Osteoblast (primary cell): Measurements from ENCODE around the gene FASN. TPM values are rescaled to one million over a fixed set of nuclear protein-coding genes. Genes with fewer than 3 reads are reported as not detected.

Source experiments
- DNase-seq: peaks from one replicate; pipeline ENCODE4 v3.0.0; 2011; ENCODE audit warnings: low spot score, mixed read lengths; ENCODE audit not compliant: insufficient read length; ENCODE audit errors: missing footprints
- H2AFZ ChIP-seq: 2 replicates; pipeline ENCODE4 v1.6.0; 2011; ENCODE audit warnings: mild to moderate bottlenecking, low read length
- H3K27ac ChIP-seq: 2 replicates; pipeline ENCODE4 v1.5.1; 2011; ENCODE audit warnings: mild to moderate bottlenecking, low read depth, low read length, moderate library complexity
- H3K27me3 ChIP-seq: 2 replicates; pipeline ENCODE4 v1.6.0; 2012; ENCODE audit warnings: mild to moderate bottlenecking, control low read depth, inconsistent platforms, low read length, moderate library complexity; ENCODE audit not compliant: insufficient read depth
- H3K36me3 ChIP-seq: 2 replicates; pipeline ENCODE4 v1.5.1; 2011; ENCODE audit warnings: mild to moderate bottlenecking, low read length, control low read depth, moderate library complexity; ENCODE audit not compliant: insufficient read depth
- H3K4me1 ChIP-seq: 2 replicates; pipeline ENCODE4 v1.5.1; 2011; ENCODE audit warnings: mild to moderate bottlenecking, low read length, control low read depth, moderate library complexity; ENCODE audit not compliant: insufficient read depth
- H3K4me2 ChIP-seq: 2 replicates; pipeline ENCODE4 v1.6.0; 2011; ENCODE audit warnings: mild to moderate bottlenecking, low read length; ENCODE audit not compliant: insufficient read depth
- H3K4me3 ChIP-seq: fragments of 200-600 bp; sonication (generic); 3 replicates; pipeline ENCODE4 v1.5.1; 2012; ENCODE audit warnings: mild to moderate bottlenecking, low read length, inconsistent platforms; ENCODE audit not compliant: insufficient read depth
- H3K79me2 ChIP-seq: 2 replicates; pipeline ENCODE4 v1.6.0; 2012; ENCODE audit warnings: mild to moderate bottlenecking, low read length, control low read depth, inconsistent platforms; ENCODE audit not compliant: insufficient read depth
- H3K9me3 ChIP-seq: 2 replicates; pipeline ENCODE4 v1.5.1; 2011; ENCODE audit warnings: low read depth, low read length, control low read depth
- H4K20me1 ChIP-seq: 2 replicates; pipeline ENCODE4 v1.6.0; 2012; ENCODE audit warnings: mild to moderate bottlenecking, low read length, control low read depth; ENCODE audit not compliant: insufficient read depth
- total RNA-seq: library from RNA; depleted of rRNA; stranded (reverse); fragments of >200 nt; gene quantifications from 2 replicates; pipeline ENCODE4 v1.2.3, GENCODE V29; 2012
- TF ChIP-seq, protein P1 (sequence below): IDR thresholded peaks from 2 replicates; pipeline ENCODE4 v1.5.1; 2011; ENCODE audit warnings: mild to moderate bottlenecking, low read depth, low read length, moderate library complexity; ENCODE audit errors: extremely low read depth

FASN gene
- total RNA-seq, 1 donor, result 142 TPM

DNA sequence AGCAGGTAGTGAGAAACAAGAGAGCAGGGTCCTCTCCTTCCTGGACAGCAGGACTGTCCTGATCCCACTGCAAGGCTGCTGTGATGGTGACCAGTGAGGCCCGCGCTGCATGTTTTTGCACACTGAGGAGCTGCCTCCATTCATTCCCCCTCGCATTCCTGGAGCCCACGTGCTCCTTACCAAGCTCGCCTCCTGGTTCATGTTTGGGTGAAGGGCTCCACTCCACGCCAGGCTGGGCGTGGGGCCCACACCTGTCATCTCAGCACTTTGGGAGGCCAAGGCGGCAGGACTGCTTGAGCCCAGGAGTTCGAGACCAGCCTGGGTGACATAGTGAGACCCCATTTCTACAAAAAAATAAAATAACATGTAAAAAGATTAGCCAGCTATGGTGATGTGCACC lies 15.4 kb upstream of the FASN start:
- Histone ChIP-seq H2AFZ (no peak overlapping the region), H3K27me3 (no peaks in the 10 kb centered on the region), H3K4me2 (no peak overlapping the region), H3K79me2 (no peaks in the 10 kb centered on the region), H3K36me3 (peaks cover 7% of the 10 kb centered on the region), H3K4me3 (no peak overlapping the region), H3K27ac (no peak overlapping the region), H3K4me1 (no peaks in the 10 kb centered on the region), H3K9me3 (no peaks in the 10 kb centered on the region), H4K20me1 (no peaks in the 10 kb centered on the region)
- TF ChIP-seq, protein P1, sequence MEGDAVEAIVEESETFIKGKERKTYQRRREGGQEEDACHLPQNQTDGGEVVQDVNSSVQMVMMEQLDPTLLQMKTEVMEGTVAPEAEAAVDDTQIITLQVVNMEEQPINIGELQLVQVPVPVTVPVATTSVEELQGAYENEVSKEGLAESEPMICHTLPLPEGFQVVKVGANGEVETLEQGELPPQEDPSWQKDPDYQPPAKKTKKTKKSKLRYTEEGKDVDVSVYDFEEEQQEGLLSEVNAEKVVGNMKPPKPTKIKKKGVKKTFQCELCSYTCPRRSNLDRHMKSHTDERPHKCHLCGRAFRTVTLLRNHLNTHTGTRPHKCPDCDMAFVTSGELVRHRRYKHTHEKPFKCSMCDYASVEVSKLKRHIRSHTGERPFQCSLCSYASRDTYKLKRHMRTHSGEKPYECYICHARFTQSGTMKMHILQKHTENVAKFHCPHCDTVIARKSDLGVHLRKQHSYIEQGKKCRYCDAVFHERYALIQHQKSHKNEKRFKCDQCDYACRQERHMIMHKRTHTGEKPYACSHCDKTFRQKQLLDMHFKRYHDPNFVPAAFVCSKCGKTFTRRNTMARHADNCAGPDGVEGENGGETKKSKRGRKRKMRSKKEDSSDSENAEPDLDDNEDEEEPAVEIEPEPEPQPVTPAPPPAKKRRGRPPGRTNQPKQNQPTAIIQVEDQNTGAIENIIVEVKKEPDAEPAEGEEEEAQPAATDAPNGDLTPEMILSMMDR, result no peak
- DNase-seq, result peak; percentile 73

DNA sequence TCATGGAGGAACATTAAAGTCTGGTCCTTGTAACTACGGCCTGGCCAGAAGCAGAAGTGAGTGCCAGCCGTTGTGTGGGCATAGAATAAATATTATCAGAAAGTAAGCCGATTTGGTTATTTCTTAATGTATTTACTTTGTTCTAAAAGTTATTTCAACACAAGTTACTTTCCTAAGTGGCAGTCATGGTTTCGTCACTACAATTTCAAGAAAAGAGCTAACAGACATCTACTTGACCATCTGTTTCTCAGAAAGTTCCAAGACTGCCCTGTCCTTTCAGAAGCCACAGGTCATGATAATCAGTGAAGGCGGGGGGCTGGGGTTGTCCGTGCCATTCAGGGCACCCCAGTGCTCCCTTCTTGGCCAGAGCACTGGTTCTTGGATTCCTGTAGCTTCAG lies 14.9 kb upstream of the FASN start:
- TF ChIP-seq, protein P1, result no peak
- Histone ChIP-seq H3K36me3 (peaks cover 7% of the 10 kb centered on the region), H3K27ac (no peak overlapping the region), H3K4me3 (no peak overlapping the region), H3K9me3 (no peaks in the 10 kb centered on the region), H3K79me2 (no peaks in the 10 kb centered on the region), H3K27me3 (no peaks in the 10 kb centered on the region), H4K20me1 (no peaks in the 10 kb centered on the region), H3K4me2 (no peak overlapping the region), H3K4me1 (no peaks in the 10 kb centered on the region), H2AFZ (no peak overlapping the region)
- DNase-seq, result no peak

DNA sequence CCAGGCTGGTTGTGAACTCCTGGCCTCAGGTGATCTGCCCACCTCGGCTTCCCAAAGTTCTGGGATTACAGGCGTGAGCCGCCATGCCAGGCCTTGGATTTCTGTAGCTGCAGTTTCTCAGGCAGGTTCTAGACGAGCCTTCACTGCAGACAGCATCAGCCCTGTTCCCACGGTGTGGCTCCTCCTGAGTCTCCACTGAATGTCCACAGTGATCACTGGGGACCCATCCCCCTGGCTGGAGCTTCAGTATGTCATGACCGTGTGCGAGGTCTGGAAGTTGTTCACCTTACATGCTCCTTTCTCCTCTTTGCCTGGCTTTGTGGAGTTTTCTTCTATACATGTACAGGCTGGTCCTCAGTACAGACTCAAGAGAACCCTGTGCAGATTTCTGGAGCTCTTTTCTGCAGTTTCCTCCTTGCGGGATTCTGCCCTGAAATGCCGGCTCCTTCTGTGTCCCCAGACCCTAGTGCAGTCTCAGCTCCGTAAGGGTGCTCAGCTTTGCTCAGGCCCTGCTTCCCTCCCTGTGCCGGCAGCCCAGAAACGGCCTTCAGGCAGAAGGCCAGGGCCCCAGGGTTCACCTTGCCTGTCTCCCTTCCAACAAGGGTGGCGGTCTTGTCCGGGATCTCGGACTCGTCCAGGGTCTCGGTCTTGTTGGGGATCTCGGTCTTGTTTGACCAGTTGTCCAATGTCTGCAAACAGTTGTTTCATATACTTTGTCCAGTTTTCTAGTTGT lies 14.3 kb upstream of the FASN start:
- Histone ChIP-seq H3K36me3 (peaks cover 7% of the 10 kb centered on the region), H3K27ac (no peak overlapping the region), H3K79me2 (no peaks in the 10 kb centered on the region), H3K4me3 (no peak overlapping the region), H2AFZ (no peak overlapping the region), H3K4me1 (no peaks in the 10 kb centered on the region), H3K4me2 (no peak overlapping the region), H3K27me3 (no peaks in the 10 kb centered on the region), H4K20me1 (no peaks in the 10 kb centered on the region), H3K9me3 (no peaks in the 10 kb centered on the region)
- TF ChIP-seq, protein P1, result no peak
- peak; percentile 73 for DNase-seq

DNA sequence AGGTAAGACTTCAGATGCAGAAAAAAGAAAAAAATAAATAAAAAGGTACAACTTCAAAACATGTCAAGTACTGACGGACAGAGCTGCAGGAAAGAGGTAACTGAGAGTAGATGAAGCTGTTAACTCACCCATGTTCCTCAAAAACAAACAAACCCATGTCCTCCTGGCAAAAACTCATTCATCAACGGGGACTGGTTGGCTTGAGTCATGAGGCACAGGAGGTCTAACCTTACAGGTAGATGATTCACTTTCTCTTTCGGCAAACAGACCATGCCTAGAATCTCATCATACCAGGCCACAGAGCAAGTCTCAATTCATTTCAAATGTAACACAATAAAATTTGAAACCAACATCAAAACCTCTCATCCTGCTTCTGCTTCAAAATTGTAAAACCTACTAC lies 12.3 kb upstream of the FASN start:
- H3K4me1 ChIP-seq, result no peaks in the 10 kb centered on the region
- no peaks in the 10 kb centered on the region for H3K9me3 ChIP-seq
- DNase-seq, result peak; percentile 62
- no peaks in the 10 kb centered on the region for H3K27me3 ChIP-seq
- no peaks in the 10 kb centered on the region for H3K79me2 ChIP-seq
- H3K4me2 ChIP-seq, result no peak overlapping the region
- no peaks in the 10 kb centered on the region for H4K20me1 ChIP-seq
- H2AFZ ChIP-seq, result no peak overlapping the region
- TF ChIP-seq, protein P1, result no peak
- H3K36me3 ChIP-seq, result peaks cover 7% of the 10 kb centered on the region
- no peak overlapping the region for H3K27ac ChIP-seq
- H3K4me3 ChIP-seq, result no peak overlapping the region
